22Rv1 (cell line): ENCODE data around the gene CEP89.

ENCODE experiments used
- ZFX ChIP-seq: fragments of 450-650 bp; IDR thresholded peaks from 2 replicates; pipeline ENCODE4 v1.6.1; 2017; ENCODE audit warnings: antibody characterized with exemption, borderline replicate concordance
- TF ChIP-seq, protein P1 (sequence below): fragments of 450-650 bp; IDR thresholded peaks from 2 replicates; pipeline ENCODE4 v1.5.1; 2017; ENCODE audit warnings: mild to moderate bottlenecking

DNA sequence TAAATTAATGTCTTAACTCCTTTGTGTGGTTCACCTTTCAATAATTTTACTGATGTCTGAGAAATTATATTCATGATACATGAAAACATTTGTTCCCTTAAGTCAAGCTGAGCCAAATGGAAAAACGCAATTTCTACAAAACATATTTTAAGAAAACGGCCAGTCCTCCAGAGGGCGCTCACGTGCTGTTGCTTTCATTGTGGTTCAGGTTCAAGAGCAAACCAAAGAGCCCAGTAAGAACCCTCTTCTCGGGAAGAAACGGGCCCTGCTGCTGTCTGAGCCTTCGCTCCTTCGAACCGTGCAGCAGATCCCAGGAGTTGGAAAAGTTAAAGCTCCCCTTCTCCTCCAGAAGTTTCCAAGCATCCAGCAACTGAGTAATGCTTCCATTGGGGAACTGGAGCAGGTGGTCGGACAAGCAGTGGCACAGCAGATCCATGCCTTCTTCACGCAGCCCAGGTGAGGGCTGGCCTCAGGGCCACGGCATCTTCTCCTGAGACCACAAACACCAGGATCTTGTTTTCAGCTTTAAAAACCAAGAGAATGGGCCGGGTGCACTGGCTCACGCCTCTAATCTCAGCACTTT, 4.6 kb upstream of the CEP89 start:
- TF ChIP-seq, protein P1, sequence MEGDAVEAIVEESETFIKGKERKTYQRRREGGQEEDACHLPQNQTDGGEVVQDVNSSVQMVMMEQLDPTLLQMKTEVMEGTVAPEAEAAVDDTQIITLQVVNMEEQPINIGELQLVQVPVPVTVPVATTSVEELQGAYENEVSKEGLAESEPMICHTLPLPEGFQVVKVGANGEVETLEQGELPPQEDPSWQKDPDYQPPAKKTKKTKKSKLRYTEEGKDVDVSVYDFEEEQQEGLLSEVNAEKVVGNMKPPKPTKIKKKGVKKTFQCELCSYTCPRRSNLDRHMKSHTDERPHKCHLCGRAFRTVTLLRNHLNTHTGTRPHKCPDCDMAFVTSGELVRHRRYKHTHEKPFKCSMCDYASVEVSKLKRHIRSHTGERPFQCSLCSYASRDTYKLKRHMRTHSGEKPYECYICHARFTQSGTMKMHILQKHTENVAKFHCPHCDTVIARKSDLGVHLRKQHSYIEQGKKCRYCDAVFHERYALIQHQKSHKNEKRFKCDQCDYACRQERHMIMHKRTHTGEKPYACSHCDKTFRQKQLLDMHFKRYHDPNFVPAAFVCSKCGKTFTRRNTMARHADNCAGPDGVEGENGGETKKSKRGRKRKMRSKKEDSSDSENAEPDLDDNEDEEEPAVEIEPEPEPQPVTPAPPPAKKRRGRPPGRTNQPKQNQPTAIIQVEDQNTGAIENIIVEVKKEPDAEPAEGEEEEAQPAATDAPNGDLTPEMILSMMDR, result peak; percentile 95
- TF ChIP-seq ZFX, result no peak
